Measurements from ENCODE around the gene SPNS3. TPM values are rescaled to one million over a fixed set of nuclear protein-coding genes. Genes with fewer than 3 reads are reported as not detected.

The SPNS3 gene
- total RNA-seq, 4 donors from 2014 or later, result not detected

- whole genome bisulfite sequencing, 2 donors (ENCODE audit: low coverage in 1 of 2), result 74 to 76% methylated on average over 3 to 4 of the region's 4 CpGs
- Histone ChIP-seq H3K9me3 (no peaks in the 10 kb centered on the region), H3K4me1 (no peaks in the 10 kb centered on the region), H3K27me3 (peaks cover 12% of the 10 kb centered on the region), H3K27ac (no peak overlapping the region), H3K4me3 (no peak overlapping the region), H3K36me3 (no peaks in the 10 kb centered on the region)
- TF ChIP-seq POLR2AphosphoS5 (IDR thresholded peaks at IDR 0.05) (no peak), EP300 (IDR thresholded peaks at IDR 0.05) (no peak), POLR2A (IDR thresholded peaks at IDR 0.05) (no peak), CTCF (IDR thresholded peaks at IDR 0.05) (no peak)
- ATAC-seq, result no peak
These were observed 2.6 kb downstream of the SPNS3 start for GRCh38 chr17:4436381-4436780.

- no peaks in the 10 kb centered on the region for H3K4me1 ChIP-seq
- H3K27me3 ChIP-seq, result peaks cover 12% of the 10 kb centered on the region
- WGBS, 2 donors (ENCODE audit: low coverage in 1 of 2), result 69 to 86% methylated on average over 4 to 7 of the region's 7 CpGs
- H3K27ac ChIP-seq, result no peak overlapping the region
- no peak for ATAC-seq
- TF ChIP-seq EP300 (IDR thresholded peaks at IDR 0.05), result no peak
- no peak for TF ChIP-seq POLR2A (IDR thresholded peaks at IDR 0.05)
- no peak for TF ChIP-seq CTCF (IDR thresholded peaks at IDR 0.05)
- TF ChIP-seq POLR2AphosphoS5 (IDR thresholded peaks at IDR 0.05), result no peak
- no peaks in the 10 kb centered on the region for H3K36me3 ChIP-seq
- no peak overlapping the region for H3K4me3 ChIP-seq
- H3K9me3 ChIP-seq, result no peaks in the 10 kb centered on the region
These were observed 3.1 kb downstream of the SPNS3 start for GRCh38 chr17:4436846-4437245.

- no peaks in the 10 kb centered on the region for H3K36me3 ChIP-seq
- WGBS, 2 donors (ENCODE audit: low coverage in 1 of 2), result no CpG with 5 or more reads among the region's 17 CpGs
- H3K27me3 ChIP-seq, result peaks cover 12% of the 10 kb centered on the region
- no peaks in the 10 kb centered on the region for H3K4me1 ChIP-seq
- no peak overlapping the region for H3K27ac ChIP-seq
- ATAC-seq, result no peak
- no peaks in the 10 kb centered on the region for H3K9me3 ChIP-seq
- no peak for TF ChIP-seq CTCF (IDR thresholded peaks at IDR 0.05)
- TF ChIP-seq EP300 (IDR thresholded peaks at IDR 0.05), result no peak
- no peak for TF ChIP-seq POLR2A (IDR thresholded peaks at IDR 0.05)
- TF ChIP-seq POLR2AphosphoS5 (IDR thresholded peaks at IDR 0.05), result no peak
- H3K4me3 ChIP-seq, result no peak overlapping the region
These were observed 4.6 kb downstream of the SPNS3 start for GRCh38 chr17:4438162-4438944.

- H3K27ac ChIP-seq, result no peak overlapping the region
- WGBS, 2 donors (ENCODE audit: low coverage in 1 of 2), result 89% methylated on average over 5 of the region's 8 CpGs; no CpG with 5 or more reads in 1 of the 2 donors
These were observed 6.3 kb downstream of the SPNS3 start for GRCh38 chr17:4440021-4440420.

More at GRCh38 chr17:4440021-4440420, 6.3 kb downstream of the SPNS3 start:
- H3K9me3 ChIP-seq, result no peaks in the 10 kb centered on the region
- no peaks in the 10 kb centered on the region for H3K4me1 ChIP-seq
- no peak for ATAC-seq
- H3K4me3 ChIP-seq, result no peak overlapping the region
- no peak for TF ChIP-seq CTCF (IDR thresholded peaks at IDR 0.05)
- no peaks in the 10 kb centered on the region for H3K36me3 ChIP-seq
- H3K27me3 ChIP-seq, result peaks cover 8% of the 10 kb centered on the region

Data from gastroesophageal sphincter (tissue), 4 donors.